Measurements from ENCODE around the gene ARF5.

ARF5 gene

GRCh38 chr7:127581716-127582115, 6.5 kb upstream of the ARF5 start:
- TF ChIP-seq, protein P1, sequence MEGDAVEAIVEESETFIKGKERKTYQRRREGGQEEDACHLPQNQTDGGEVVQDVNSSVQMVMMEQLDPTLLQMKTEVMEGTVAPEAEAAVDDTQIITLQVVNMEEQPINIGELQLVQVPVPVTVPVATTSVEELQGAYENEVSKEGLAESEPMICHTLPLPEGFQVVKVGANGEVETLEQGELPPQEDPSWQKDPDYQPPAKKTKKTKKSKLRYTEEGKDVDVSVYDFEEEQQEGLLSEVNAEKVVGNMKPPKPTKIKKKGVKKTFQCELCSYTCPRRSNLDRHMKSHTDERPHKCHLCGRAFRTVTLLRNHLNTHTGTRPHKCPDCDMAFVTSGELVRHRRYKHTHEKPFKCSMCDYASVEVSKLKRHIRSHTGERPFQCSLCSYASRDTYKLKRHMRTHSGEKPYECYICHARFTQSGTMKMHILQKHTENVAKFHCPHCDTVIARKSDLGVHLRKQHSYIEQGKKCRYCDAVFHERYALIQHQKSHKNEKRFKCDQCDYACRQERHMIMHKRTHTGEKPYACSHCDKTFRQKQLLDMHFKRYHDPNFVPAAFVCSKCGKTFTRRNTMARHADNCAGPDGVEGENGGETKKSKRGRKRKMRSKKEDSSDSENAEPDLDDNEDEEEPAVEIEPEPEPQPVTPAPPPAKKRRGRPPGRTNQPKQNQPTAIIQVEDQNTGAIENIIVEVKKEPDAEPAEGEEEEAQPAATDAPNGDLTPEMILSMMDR (IDR thresholded peaks at IDR 0.05; ENCODE audit: low read depth, low read length), result no peak
- DNase-seq (ENCODE audit: extremely low read depth, low read depth), result no peak

- no peak for DNase-seq (ENCODE audit: extremely low read depth, low read depth)
- TF ChIP-seq, protein P1 (IDR thresholded peaks at IDR 0.05; ENCODE audit: low read depth, low read length), result no peak
These were observed 5.8 kb upstream of the ARF5 start for GRCh38 chr7:127582361-127582760.

- DNase-seq (ENCODE audit: extremely low read depth, low read depth), result no peak
- TF ChIP-seq, protein P1 (IDR thresholded peaks at IDR 0.05; ENCODE audit: low read depth, low read length), result no peak
These were observed 3.6 kb upstream of the ARF5 start for GRCh38 chr7:127584648-127585043.

DNA sequence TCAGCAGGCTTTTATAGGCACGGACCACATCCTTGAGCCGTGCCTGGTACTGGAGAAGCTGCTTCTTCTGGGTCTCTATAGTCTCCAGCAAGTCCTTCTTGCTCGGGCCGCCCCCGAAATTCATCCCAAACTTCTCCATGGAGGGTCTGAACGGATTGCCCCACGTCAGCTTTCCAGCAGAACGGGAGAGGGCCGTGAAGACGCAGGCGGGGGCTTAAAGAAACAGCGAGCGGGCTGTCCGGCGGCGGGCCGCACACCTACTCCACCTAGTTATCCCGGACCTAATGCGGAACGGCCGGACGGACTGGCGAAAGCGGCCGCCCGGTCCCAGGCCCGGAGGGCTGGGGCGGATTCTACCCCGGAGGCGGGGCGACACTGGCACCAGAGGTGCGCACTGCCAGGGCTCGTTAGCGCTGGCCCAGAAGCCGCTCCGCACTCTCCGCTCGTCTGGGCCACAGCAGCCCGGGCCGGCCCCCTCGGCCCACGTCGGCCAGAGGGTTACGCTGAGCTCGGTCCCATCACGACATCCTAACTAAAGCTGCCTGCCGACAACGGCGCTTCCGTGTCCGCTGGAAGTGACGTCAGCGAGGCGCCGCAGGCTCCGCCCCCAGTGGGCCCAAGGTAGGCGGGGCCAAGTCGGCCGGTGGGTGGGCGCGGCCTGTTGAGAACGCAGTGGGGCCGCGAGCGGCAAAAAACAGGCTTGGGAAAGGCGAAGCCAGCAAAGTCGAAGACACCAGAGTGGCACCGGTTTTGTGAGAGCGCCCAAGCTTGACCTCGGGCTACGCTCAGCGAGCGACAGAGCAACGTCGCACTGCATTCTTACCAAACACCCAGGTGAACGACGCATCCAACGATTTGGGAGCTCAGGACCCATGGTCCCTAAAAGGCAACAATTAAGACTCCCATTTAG, 2.9 kb upstream of the ARF5 start, which contains the start of gene GCC1:
TSS of gene GCC1 (minus strand) at position 553 of the 910 bp plus-strand sequence. CDS start at position 139, 414 bp downstream.
- TF ChIP-seq, protein P1 (IDR thresholded peaks at IDR 0.05; ENCODE audit: low read depth, low read length), result no peak
- peak; percentile 59 for DNase-seq (ENCODE audit: extremely low read depth, low read depth)

DNA sequence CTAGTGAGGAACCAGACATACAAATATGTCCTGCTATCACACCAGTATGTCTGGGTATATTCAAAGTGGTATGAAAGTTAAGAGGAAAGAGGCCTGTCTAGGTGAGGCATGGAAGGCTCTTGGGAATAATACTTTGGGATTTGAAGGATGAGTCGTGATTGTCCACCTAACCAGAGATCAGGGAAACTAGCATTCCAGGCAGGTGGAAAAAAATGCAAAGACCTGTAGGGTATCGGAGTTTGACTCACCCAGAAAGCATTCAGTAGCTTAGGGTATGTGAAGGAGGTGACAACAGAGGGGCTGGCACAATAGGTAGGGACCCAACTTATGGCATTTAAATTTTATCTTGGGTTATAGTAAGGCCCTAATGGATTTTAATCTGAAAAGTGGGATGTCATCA, 1.9 kb upstream of the ARF5 start:
- TF ChIP-seq, protein P1 (IDR thresholded peaks at IDR 0.05; ENCODE audit: low read depth, low read length), result no peak
- DNase-seq (ENCODE audit: extremely low read depth, low read depth), result no peak

DNA sequence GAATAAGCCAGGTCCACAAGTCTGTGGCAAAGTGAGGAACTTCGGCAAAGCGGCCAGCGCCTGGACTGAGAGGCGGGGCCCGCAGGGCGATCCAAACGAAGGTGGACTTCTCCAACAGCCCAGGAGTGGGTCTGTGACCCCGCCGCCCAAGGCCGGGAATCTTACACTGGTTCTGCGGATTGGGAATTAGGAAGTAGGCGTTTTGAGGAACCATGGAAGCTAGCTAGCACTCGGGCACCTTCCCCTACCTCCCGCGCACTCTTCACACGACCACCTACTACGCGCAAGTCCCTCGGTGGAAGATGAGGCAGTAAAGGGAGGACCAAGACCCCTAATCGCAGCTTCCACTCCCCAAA, 570 bp upstream of the ARF5 start:
- DNase-seq (ENCODE audit: extremely low read depth, low read depth), result no peak

More for the DNA sequence above, 570 bp upstream of the ARF5 start:
- TF ChIP-seq, protein P1 (IDR thresholded peaks at IDR 0.05; ENCODE audit: low read depth, low read length), result no peak

Data from AG09319 (cell line).